Endometrium (tissue), 2 donors: ENCODE data around the gene RABGAP1.

Experiments
- FAIRE-seq: peaks from 2 replicates; lab custom pipeline; 2012; peaks lifted over from hg19 to GRCh38; lab: Jason Lieb, UNC
- donor health status: control.
- donor health status: control.

RABGAP1 gene

DNA sequence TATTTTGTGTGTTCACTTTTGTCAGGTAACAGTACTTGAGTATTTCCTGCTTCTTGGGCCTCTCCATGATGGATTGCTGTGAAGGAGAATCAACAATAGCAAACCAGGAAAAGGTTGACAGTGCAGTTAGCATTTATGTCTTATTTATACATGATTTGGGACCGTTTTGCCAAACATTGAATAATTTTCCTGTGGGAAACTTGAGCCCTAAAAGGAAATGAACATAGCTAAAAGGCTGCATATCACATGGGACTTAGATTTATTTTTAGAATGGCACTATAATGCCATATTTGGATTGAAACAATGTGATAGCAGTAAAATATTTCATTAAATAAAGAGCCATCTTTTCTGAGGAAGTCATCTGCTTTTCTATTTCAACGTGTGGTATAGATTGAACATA lies 107.9 kb downstream of the RABGAP1 start:
- no peak for FAIRE-seq

DNA sequence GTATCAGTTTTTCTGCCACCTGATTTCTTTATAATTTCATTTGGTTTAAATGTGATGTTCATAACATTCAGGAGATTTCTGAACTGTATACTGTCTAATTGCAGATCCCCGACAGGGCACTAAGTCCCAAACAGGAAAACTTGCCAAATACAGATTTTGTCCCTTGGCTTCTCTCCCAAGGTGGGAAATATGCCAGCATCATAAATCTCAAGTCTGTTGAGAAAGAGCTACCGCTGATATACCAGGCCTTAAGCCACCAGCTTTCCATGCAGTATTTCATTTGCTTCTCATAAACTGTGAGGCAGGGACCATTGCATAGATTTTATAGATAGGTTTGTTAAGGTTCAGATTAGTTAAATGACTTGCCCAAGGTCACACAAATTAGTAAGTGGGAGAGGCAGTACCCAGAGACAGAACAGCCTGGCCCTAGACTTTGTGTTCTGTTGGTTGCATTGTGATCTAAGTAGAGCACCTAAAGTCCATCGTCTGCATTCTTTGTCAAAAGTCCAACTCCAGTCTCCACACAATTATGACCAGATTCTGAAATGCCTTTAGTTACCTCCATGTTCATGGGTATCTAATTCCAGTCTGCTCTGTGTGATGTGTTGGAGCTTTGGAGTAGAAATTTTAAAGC lies 108.9 kb downstream of the RABGAP1 start:
- no peak for FAIRE-seq

DNA sequence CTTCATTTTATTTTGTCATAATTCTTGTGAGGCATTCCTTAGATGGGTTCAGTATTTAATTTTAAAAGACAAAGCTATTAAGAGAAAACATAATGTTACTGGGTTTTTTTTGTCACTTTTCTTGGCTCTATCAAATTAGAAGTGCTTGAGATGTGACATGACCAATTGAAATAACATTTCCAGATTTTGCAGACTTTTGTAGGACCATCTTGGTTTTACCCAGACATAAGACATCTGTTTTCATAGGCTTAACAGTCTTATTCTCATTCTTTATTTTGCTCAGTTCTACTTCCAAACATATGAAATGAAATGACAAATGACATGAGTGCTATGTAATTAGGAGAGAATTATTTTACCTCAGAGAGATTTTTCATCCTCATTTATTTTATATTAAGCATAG lies 112.2 kb downstream of the RABGAP1 start:
- no peak for FAIRE-seq

DNA sequence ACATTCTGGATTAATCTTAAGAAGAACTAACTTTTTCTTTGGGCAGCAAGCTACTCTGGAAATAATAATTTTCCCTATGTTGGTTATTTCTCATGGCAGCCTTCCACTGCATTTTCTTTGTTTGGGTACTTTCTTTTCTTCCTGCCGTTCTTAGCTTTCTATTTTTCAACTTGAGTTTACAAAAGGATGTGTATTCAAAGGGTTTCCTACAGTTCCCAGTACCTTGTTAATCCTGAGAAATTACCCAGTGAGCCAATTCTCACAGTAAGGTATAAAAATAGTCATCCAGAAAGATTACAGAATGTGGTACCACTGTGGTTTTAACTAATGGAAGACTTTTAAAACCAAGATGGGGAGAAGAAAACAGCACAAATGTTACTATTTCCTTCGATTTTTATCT lies 112.9 kb downstream of the RABGAP1 start:
- FAIRE-seq = no peak

DNA sequence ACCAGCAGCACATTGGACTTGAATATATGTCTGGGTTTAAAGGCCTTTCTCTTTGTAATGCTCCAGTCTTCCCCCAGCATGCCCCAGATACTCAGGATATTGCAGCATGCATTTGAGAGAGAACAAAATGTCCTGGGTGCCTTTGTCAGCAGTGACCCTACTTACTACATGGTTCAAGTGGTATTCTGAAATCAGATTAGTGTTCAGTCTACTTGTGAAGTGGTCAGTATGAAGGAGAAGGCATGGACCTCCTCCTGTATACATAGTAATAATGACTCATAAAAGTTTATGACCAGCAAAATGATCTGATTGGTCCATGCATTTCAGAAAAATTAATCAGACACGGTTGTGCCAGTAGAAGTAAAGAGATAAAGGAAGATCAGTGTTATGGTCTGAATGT lies 118.0 kb downstream of the RABGAP1 start:
- FAIRE-seq = no peak

DNA sequence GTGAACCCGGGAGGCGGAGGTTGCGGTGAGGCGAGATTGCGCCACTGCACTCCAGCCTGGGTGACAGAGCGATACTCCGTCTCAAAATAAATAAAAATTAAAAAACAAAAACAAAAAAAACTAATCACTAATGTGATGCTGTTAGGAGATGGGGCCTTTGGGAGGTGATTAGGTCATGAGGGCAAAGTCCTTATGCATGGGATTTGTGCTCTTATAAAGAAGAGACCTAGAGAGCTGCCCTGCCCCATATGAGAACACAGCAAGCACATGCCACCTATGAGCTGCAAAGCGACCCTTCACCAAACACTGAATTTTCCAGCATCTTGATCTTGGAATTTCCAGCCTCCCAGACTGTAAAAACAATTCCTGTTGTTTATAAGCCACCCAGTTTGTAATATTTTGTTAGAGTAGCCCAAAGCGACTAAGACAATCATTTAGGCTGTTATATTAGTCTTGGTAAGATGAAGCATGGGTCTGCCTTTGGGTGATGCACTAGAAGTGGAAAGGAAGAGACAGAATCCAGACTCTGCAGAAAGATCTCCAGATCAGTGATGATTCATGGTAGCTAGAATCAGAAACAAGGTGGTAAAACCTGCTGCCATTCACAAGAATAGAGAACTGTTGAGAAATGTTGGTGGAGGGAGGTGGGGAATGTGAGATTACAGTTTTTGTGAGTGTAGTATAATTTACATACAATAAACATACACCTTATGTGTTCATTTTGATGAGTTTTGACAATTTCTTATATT lies 118.8 kb downstream of the RABGAP1 start:
- FAIRE-seq = no peak

DNA sequence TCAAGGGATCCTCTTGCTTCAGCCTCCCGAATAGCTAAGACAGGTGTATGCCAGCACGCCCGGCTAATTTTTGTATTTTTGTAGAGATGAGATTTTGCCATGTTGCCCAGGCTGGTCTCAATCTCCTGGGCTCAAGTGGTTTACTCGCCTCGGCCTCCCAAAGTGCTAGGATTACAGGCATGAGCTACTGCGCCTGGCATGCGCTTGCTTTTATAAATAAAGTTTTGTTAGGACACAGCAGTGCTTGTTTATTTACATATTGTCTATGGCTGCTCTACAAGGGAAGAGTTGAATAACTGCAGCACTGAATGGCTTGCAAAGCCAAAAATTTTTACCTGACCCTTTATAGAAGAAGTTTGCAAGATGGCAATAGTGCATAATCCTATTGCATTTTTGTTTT lies 120.4 kb downstream of the RABGAP1 start:
- FAIRE-seq = no peak

DNA sequence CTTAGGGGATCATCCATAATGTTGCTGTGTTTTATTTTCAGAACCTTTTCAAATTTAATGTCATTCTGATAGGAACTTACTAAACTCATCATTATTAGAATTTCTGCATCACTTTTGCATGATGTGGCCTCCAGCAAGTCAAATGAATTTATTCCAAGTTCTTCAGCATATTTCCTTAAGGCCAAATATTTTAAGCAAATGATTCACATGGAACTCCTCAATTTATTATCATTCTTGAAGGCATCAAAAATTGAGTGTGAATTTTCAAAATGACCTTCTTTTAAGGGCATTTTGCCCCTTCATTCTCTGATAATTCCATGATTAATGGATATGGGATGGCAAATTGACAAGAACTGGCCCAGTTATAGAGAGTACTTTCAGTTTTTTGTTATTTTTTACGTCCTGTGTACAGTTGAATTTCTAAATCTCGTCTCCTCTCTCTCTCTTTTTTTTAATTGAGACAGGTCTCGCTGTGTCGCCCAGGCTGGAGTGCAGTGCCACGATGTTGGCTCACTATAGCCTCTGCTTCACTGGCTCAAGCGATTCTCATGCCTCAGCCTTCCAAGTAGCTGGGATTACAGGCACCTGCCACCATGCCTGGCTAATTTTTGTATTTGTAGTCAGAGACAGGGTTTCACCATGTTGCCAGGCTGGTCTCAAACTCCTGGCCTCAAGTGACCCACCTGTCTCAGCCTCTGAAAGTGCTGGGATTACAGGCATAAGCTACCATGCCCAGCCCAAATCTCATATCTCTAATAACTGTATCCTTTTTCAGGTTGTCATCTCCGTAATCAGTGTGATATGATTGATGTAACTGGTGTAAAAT lies 121.7 kb downstream of the RABGAP1 start:
- FAIRE-seq = no peak

DNA sequence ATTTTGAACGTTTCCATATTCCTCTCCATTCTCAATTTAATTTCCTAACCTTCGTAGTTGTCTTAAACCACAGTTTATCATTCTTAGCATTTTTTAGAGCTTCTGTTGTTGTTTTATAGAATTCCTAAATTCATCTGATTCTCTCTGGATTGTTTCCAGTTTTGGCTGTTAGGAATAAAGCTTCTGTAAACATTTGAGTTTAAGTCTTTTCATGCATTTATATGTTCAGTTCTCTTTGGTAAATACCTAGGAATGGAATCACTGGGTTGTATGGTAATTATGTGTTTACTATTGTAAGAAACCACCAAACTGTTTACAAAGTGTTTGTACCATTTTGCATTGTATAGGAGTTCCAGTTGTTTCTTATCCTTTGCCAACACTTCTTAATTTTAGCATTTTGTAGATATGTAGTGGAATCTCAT lies 122.4 kb downstream of the RABGAP1 start:
- FAIRE-seq = peak; percentile 90

DNA sequence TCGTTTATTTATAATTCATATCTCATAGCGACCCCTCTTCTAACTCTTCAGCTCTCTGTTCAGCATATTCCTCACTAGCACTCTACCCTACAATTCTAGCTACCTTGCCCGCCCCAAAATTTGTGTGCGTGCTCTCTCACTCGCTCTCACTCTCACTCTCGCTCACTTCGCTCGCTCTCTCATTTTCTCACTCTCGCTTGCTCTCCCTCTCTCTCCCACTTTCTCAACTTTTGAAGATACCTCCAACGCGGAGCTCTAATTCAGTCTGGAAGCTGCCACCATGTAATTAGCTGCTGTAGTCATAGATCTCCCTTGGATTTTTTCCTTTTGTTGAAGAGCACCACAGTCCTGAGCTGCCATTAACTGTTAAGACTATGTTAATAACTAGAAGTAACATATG lies 123.1 kb downstream of the RABGAP1 start:
- no peak for FAIRE-seq

DNA sequence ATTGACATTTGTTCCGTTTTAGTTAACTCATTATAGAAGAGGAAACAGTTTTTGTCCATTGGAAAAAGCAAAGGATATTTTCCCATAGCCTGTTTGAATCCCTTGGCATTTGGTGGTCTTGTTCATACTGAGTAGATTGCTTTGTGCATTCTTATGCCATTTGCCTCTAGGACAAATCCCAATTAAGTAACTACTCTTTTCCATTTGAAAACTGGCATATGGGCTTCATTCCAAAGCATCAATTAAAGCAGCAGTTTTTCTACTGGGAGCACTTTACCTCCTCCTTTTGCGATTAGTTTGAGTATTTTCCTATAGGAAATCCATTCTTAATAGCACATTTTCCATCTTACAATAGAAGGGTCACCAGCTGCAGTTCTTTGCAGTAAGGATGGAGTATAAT lies 123.9 kb downstream of the RABGAP1 start:
- FAIRE-seq = no peak

DNA sequence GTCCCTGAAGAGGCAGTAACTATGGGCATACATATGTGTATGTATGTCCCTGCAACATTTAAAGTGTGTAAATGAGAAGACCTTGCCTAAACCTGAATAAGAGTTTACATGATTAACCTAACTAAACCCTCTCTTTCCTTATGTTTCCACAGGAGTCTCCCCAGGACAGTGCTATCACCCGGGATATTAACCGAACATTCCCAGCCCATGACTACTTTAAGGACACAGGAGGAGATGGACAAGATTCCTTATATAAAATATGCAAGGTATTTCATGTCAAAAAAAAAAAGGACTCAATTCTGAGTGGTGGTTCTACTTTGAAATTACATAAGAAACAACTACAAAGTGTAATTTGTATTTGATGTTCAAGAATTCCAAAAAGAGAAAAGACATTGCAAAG lies 124.4 kb downstream of the RABGAP1 start:
- FAIRE-seq = no peak

DNA sequence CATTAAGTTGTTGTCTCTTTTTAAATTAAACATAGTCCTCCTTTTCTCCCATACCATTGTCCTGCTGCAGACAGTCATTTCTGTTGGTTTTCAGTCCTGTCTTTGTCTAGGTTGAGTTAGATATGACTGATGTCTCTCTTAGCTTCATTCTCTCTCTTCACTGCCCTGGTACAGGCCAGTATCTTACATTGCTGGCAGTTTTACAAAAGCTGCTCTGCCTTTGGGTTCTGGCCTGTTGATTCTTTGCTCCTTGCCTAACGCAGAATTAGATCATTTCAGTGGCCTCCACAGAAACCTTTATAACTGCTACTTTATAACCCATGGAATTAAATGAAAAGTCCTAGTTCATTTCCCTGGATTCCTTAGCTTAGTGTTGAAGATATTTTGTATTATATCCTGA lies 126.3 kb downstream of the RABGAP1 start:
- FAIRE-seq = no peak

DNA sequence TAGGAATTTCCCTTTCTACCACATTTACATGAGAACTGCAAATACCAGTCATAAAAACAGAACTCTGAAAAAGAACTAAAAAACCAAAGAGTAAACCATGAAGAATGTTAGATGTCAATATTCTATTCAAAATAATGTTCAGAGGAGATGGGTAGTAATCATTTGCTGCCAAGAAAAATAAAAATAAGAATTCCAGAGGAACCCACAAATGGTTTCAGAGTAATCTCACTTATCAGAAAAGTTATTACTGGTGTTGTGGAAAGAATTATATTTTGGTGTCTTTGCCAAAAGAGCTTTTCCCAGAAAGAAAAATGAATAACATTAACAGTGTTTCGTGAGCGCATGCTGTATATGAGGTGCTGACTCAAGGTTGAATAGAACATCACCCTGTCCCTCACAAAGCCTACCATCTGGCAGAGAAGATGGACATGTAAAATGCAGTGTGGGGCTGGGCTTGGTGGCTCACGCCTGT lies 128.2 kb downstream of the RABGAP1 start:
- FAIRE-seq = no peak

DNA sequence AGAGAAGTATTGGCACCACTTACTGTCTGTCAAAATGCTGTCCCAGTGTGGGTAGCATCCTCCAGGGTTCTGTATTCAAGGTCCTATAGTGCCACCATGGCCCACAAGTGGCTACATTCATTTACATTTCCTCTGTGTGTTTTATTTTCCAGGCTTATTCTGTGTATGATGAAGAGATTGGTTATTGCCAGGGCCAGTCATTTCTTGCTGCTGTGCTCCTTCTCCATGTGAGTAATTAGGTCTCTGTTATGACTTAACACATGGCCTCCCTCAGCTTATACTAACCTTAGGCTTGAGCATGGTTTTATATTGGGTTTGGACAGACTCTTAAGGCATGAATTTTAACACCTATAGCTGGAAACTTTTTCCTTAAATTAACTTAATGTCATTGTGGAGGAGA lies 129.4 kb downstream of the RABGAP1 start:
- FAIRE-seq = no peak

DNA sequence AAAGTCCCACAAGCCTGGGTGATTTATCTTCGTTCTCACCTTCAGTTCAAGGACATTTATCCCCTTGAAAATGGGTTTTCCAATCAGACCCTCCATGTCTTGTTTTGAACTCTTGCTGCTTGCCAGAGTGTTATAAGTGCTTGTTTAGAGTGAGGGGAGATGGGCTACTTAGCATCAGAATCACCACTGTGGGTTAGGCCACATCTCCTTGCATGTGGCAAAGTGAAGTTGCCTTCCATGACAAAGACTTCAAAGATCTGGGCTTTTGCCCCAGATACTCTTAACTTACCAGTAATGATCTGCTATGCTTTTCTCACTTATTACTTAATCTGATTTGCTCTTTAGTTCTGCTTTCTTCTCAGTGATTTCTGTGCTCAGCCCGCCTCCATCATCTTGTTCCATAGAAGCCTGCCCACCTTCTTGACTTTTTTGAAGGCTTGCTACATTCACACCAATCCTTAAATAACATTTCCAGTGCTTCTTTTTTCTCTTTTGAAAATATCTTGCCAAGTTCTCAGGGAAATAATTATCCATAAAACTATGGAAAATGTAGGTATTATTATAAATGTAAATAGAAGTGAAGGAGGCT lies 131.7 kb downstream of the RABGAP1 start:
- no peak for FAIRE-seq

DNA sequence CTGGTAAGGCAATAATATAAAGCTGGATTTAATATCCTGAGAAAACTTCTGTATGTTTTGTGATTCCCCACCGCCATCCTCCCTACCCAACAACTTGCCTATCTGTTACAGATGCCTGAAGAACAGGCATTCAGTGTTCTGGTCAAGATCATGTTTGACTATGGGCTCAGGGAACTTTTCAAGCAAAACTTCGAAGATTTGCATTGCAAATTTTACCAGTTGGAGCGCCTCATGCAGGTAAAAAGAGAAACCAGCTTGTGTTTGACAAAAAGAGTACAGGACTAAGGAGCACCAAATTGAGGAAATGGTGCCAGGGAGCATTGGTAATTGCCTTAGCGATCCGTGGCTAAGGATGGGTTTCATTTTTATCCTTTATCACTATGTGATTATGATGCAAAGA lies 132.6 kb downstream of the RABGAP1 start:
- no peak for FAIRE-seq

DNA sequence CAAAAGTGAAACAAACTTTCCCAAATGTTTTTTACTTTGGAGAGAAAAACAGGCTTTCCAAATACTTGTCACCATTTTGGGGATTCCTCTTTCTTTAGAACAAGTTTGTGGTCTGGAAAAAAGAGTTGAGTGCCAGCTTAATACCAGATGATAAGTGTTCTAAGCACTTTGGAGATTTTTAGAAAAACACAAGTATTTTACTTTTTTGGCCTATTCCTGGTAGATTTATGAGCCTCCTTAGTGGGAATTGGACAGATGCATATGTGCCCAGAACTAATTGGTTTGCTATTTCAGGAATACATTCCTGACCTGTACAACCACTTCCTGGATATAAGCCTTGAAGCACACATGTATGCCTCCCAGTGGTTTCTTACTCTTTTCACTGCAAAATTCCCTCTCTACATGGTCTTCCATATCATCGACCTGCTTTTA lies 133.2 kb downstream of the RABGAP1 start:
- no peak for FAIRE-seq

DNA sequence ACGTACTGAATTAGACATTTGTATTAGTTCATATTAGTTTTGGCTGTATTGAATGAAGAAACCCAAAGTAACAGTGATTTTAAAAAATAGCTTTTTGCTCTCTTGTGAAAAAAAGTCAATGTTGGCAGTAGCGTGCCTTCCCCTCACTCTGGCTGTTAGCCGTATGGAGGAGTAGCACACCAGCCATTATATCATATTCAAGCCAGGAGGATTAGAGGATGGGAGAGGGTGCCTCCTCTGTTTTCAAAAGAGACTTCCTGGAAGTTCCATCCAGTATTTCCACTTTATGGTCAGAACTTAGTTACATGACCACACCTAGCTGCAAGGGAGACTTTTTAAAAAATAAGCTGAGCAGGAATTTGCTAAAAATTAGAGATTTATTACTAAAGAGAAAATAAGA lies 133.8 kb downstream of the RABGAP1 start:
- FAIRE-seq = no peak

DNA sequence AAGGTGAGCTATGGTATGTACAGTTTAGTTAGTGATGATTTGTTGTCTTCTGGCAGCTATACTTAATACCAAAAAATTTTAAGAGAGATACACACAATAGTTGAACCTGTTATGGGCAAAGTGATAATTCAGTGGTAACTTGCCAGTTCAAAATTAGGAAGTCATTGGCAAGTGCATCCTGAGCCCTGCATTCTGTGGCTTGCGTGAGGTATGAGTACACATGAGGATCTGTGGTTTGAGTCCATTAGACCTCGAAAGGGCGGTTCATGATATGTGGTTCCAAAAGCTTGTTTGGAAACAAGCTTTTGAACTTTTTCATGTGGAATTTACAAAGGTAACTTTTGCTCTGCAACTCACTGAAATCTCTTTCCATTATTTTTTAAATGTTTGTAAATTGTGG lies 139.6 kb downstream of the RABGAP1 start:
- FAIRE-seq = no peak

DNA sequence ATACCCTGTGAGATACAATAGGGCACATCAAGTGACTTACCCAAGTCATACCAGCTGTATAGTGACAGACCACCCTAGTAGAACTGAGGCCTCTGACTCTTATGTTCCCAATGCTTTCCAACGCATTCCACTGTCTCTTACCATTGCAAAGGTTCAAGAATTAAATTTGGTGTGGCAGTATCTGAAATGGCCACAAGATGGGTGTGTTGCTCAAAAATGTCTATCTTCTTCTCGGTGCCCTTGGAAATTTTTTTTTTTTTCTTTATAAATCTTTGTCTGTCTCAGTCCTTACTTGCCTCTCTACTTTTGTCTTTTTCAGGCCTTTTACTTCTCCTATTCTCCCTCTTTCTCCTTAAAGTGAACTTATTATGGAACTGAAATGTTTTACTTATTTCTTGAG lies 141.0 kb downstream of the RABGAP1 start:
- no peak for FAIRE-seq

DNA sequence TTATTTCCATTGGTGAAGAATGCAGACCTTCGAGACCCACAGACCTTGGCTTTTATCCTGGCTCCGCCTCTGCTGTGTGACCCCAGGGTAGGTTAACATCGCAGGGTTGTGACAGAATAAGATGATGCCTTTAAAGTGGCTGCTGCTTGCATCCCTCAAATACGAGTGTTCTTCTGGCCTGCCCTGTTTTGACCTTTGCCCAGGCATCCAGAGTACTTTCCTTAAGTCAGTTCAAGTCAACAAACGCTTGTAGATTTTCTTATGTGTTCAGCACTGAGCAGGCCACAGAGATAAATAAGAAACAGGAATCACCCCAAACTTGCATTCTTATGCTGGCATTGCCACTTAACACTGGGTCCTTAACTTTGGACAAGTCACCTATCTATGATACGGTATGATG lies 142.9 kb downstream of the RABGAP1 start:
- no peak for FAIRE-seq

DNA sequence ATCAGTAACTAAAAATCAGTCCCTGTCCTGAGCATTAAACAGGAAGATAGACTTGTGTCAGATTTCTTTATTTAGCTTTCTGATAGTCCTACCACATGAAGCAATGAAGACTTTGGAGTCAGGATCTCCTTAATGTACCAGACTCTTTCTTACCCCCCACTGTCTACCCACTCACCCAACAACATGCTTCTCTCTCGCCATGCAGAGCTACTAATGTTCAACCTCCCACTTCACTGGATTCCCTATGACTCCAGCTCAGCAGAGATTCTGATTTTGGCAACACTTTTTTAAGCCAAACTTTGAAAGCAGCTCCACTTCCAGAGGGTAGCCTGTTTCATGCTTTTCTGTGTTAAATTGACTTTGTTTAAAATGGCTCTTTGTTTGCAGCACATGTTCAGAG lies 143.4 kb downstream of the RABGAP1 start:
- no peak for FAIRE-seq
